GM12891 (cell line): ENCODE results near the gene CLIP1.

Experiments
- PAX5 ChIP-seq: IDR thresholded peaks from 2 replicates; pipeline ENCODE4 v1.6.1; 2011; ENCODE audit warnings: low read length, moderate library complexity, mild to moderate bottlenecking; ENCODE audit not compliant: insufficient read depth, severe bottlenecking
- POLR2A ChIP-seq: IDR thresholded peaks from 2 replicates; pipeline ENCODE4 v1.6.1; 2011; ENCODE audit warnings: low read depth, low read length, control low read depth
- POLR2AphosphoS5 ChIP-seq: IDR thresholded peaks from 2 replicates; pipeline ENCODE4 v1.6.1; 2011; ENCODE audit warnings: low read depth, low read length, control low read depth
- POU2F2 ChIP-seq: IDR thresholded peaks from 2 replicates; pipeline ENCODE4 v1.6.1; 2011; ENCODE audit warnings: low read depth, mild to moderate bottlenecking, control low read depth, low read length, moderate library complexity
- SPI1 ChIP-seq: IDR thresholded peaks from 2 replicates; pipeline ENCODE4 v1.6.1; 2011; ENCODE audit warnings: low read depth, low read length, control low read depth
- TAF1 ChIP-seq: IDR thresholded peaks from 2 replicates; pipeline ENCODE4 v1.6.1; 2011; ENCODE audit warnings: low read depth, low read length, control low read depth

DNA sequence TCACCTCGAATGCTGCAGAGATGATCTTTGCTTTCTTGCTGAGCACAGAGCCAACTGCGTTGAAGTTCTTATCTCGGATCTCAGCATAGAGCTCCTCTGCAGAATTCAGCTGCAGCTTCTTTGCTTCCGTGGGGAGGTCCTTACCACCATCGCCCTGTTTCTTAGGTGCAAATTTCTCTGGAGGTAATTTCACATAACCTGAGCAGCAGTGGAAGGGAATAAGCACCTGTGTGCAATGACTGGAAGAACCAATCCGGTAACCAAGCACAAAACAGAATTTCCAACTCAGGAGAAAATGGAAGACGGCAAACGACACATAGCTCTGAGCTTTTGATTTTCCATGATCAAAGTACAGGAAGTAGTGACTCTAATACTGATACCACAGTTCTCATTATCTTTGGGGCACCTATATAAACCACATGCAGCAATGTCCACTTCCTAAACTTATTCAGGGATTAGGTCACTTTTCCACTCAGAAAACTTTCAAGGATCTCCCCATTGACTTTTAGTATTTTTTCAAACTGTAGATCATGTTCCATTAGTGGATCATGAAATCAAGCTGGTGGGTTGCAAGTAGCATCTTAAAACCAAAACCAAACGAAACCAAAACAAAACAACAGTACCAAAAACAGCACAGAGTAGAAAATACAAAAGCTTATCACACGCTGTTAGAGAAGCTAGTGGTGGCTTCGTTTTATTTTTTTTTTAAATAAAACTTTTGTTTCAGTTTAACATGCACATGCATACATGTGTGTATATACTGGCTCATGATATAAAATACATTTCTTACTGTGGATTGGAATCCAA is 177.7 kb downstream of the CLIP1 start:
- TF ChIP-seq POLR2A (no peak), POLR2AphosphoS5 (no peak), TAF1 (no peak), SPI1 (no peak), PAX5 (no peak), POU2F2 (no peak)
